K562 (cell line): ENCODE measurements around the gene RETREG1.
A peak's percentile ranks its signal among the peaks of the same experiment; 100 is the strongest.

Source experiments
- FOXJ2 ChIP-seq: fragments of 200-800 bp; sonication (Bioruptor generic); IDR thresholded peaks from 2 replicates; pipeline ENCODE4 v1.6.1; 2016; ENCODE audit warnings: missing genetic modification characterization, missing compliant biosample characterization
- SMAD3 ChIP-seq: fragments of 450-650 bp; formaldehyde crosslinking; conservative IDR thresholded peaks from 2 replicates; pipeline ENCODE4 v1.4.0; 2020; ENCODE audit warnings: mild to moderate bottlenecking
- SRF ChIP-seq, 2 experiments: fragments of 250-450, 450-650 bp in 1 of 2; sonication (Bioruptor Pico) in 1 of 2; sonication (generic) in 1 of 2; formaldehyde crosslinking; IDR thresholded peaks; 2 replicates each; pipeline versions ENCODE4 v1.5.0 to v1.5.1; 2020 to 2022; ENCODE audit warnings: mild to moderate bottlenecking in 1 of 2, missing genetic modification reagents in 1 of 2
- YY1 ChIP-seq, 3 experiments: IDR thresholded peaks; 2 replicates each; pipeline ENCODE4 v1.6.1; 2011; ENCODE audit warnings: low read length in 2 of 3, mild to moderate bottlenecking in 2 of 3, moderate library complexity in 2 of 3, borderline replicate concordance in 1 of 3, control low read depth in 1 of 3, low read depth in 1 of 3; ENCODE audit not compliant: insufficient read depth in 3 of 3, insufficient replicate concordance in 2 of 3, control insufficient read depth in 1 of 3, insufficient read length in 1 of 3; ENCODE audit errors: extremely low read depth in 1 of 3
- ZNF274 ChIP-seq: IDR thresholded peaks from 2 replicates; pipeline ENCODE4 v1.6.1; 2011; ENCODE audit warnings: low read depth, mild to moderate bottlenecking, low read length, moderate library complexity, borderline replicate concordance

DNA sequence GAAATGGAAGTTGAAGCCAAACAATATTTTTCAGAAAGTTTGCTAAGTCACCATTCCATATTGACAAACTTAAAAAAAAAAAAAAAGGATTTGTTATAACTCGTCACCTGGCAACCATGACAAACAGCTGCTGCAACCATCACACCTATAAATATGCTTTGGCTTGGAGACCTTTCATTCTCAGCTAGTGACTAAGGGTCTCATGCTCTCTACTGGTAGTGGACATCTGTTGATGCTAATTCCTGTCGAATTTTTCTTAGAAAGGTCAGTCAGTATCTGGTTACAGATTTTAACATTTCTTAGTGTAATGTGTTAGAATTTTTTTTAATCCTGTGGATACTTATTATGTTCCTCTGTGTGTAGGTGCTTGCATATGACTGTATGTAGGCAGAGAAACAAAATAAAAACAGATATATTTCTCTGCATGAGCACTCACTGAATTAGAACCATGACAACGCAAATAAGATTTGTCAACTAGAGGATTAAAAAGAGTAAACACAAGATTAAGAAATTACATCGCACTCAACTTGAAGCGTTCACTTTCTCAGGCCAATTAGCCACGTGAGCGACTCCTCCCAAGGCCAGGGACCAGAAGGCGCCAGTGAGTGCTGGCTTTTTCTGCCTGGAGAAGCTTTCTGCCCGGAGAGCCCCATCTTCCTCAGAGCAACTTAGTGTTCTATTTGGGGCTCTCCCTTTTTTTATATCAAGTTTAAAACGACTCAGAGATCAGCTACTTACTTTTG, 124.2 kb downstream of the RETREG1 start:
- TF ChIP-seq FOXJ2 (0 out of 2 replicates have a peak, but pooled peaks have one; percentile 21), SRF (CRISPR knock-in tag; IDR thresholded peaks at IDR 0.05) (no peak), YY1 (IDR thresholded peaks at IDR 0.05; ENCODE audit: borderline replicate concordance in 1 of 3, control insufficient read depth in 1 of 3, extremely low read depth in 1 of 3, insufficient read depth in 3 of 3, insufficient read length in 1 of 3, insufficient replicate concordance in 2 of 3, low read depth in 1 of 3, low read length in 2 of 3) (no peak), SMAD3 (CRISPR knock-in tag) (no peak), ZNF274 (no peak)
